MM.1S (cell line): ENCODE data around the gene OLIG1.

Experiments
- DNase-seq: peaks from one replicate; pipeline ENCODE4 v3.0.0-alpha.2; 2015
- H2AFZ ChIP-seq: fragments of 300-600 bp; sonication (generic); 2 replicates; pipeline ENCODE4 v1.6.0; 2016; ENCODE audit warnings: antibody characterized with exemption, low read length
- H3F3A ChIP-seq: fragments of 300-600 bp; sonication (generic); 2 replicates; pipeline ENCODE4 v1.6.1; 2016; ENCODE audit warnings: mild to moderate bottlenecking, antibody characterized with exemption, low read length, moderate library complexity, mixed read lengths; ENCODE audit not compliant: insufficient read depth
- H3K27ac ChIP-seq: fragments of 300-600 bp; sonication (generic); 2 replicates; pipeline ENCODE4 v1.5.1; 2016; ENCODE audit warnings: mild to moderate bottlenecking, low read length
- H3K27me3 ChIP-seq: fragments of 300-600 bp; sonication (generic); replicated peaks from 2 replicates; pipeline ENCODE4 v1.6.0; 2016; ENCODE audit warnings: low read length; ENCODE audit not compliant: insufficient read depth
- H3K36me3 ChIP-seq: fragments of 300-600 bp; sonication (generic); replicated peaks from 2 replicates; pipeline ENCODE4 v1.6.1; 2016; ENCODE audit warnings: mild to moderate bottlenecking, low read length, mixed read lengths; ENCODE audit not compliant: insufficient read depth
- H3K4me1 ChIP-seq: fragments of 300-600 bp; sonication (generic); 2 replicates; pipeline ENCODE4 v1.6.1; 2016; ENCODE audit warnings: low read length, mixed read lengths
- H3K4me2 ChIP-seq: fragments of 300-600 bp; sonication (generic); 2 replicates; pipeline ENCODE4 v1.6.0; 2016; ENCODE audit warnings: low read depth, low read length
- H3K4me3 ChIP-seq: fragments of 300-600 bp; sonication (generic); 2 replicates; pipeline ENCODE4 v1.5.1; 2016; ENCODE audit warnings: low read length, mixed read lengths
- H3K79me2 ChIP-seq: fragments of 300-600 bp; sonication (generic); 2 replicates; pipeline ENCODE4 v1.6.1; 2016; ENCODE audit warnings: mixed run types, low read length, mixed read lengths
- H3K9ac ChIP-seq: fragments of 300-600 bp; sonication (generic); 2 replicates; pipeline ENCODE4 v1.6.1; 2016; ENCODE audit warnings: low read length, mixed read lengths
- H3K9me2 ChIP-seq: fragments of 300-600 bp; sonication (generic); replicated peaks from 2 replicates; pipeline ENCODE4 v1.6.1; 2016; ENCODE audit warnings: mild to moderate bottlenecking, low read length, mixed read lengths; ENCODE audit not compliant: insufficient read depth
- H3K9me3 ChIP-seq: fragments of 300-600 bp; sonication (generic); replicated peaks from 2 replicates; pipeline ENCODE4 v1.6.1; 2016; ENCODE audit warnings: mild to moderate bottlenecking, low read length, mixed read lengths; ENCODE audit not compliant: insufficient read depth
- H4K20me1 ChIP-seq: fragments of 300-600 bp; sonication (generic); 2 replicates; pipeline ENCODE4 v1.6.1; 2016; ENCODE audit warnings: mild to moderate bottlenecking, low read length, moderate library complexity, mixed read lengths; ENCODE audit not compliant: insufficient read depth
- EZH2 ChIP-seq: fragments of 300-600 bp; sonication (generic); optimal IDR thresholded peaks from 2 replicates; pipeline ENCODE3; 2017; ENCODE audit warnings: low read depth, mild to moderate bottlenecking, antibody characterized with exemption, low read length, mixed read lengths
- EZH2phosphoT487 ChIP-seq: fragments of 300-600 bp; sonication (generic); IDR thresholded peaks from 2 replicates; pipeline ENCODE4 v1.6.1; 2018; ENCODE audit warnings: antibody characterized with exemption, low read length
- TF ChIP-seq, protein P1 (sequence below): fragments of 300-600 bp; sonication (generic); IDR thresholded peaks from 2 replicates; pipeline ENCODE4 v1.5.1; 2016; ENCODE audit warnings: antibody characterized with exemption, low read length, mixed read lengths

Gene OLIG1

DNA sequence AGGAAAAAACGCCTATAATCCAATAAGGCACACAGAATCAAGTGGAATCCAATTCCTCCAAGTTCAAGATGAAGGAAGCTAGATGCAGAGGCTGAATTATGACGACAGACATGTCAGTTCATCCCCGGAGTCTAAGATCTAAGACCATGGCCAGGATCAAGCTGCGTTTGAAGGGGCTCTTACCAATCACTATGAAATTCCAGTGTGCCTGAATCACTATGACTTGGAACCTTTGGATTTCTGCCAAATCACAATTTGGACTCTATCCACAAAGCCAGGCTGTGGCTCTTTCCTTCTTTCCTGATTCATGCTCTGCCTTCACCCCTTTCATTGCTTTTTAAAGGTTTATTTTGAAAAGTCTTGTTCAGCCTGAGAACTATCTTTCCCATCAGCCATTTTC lies 27.1 kb upstream of the OLIG1 start:
- Histone ChIP-seq H2AFZ (no peak overlapping the region), H4K20me1 (no peaks in the 10 kb centered on the region), H3K36me3 (no peaks in the 10 kb centered on the region), H3K79me2 (no peaks in the 10 kb centered on the region), H3K27me3 (no peaks in the 10 kb centered on the region), H3K27ac (no peak overlapping the region), H3K9ac (no peak overlapping the region), H3K4me1 (no peaks in the 10 kb centered on the region), H3K9me3 (no peaks in the 10 kb centered on the region), H3K9me2 (no peaks in the 10 kb centered on the region), H3K4me3 (no peak overlapping the region), H3K4me2 (no peak overlapping the region), H3F3A (no peaks in the 10 kb centered on the region)
- no peak for TF ChIP-seq EZH2phosphoT487
- TF ChIP-seq EZH2 = no peak
- TF ChIP-seq, protein P1, sequence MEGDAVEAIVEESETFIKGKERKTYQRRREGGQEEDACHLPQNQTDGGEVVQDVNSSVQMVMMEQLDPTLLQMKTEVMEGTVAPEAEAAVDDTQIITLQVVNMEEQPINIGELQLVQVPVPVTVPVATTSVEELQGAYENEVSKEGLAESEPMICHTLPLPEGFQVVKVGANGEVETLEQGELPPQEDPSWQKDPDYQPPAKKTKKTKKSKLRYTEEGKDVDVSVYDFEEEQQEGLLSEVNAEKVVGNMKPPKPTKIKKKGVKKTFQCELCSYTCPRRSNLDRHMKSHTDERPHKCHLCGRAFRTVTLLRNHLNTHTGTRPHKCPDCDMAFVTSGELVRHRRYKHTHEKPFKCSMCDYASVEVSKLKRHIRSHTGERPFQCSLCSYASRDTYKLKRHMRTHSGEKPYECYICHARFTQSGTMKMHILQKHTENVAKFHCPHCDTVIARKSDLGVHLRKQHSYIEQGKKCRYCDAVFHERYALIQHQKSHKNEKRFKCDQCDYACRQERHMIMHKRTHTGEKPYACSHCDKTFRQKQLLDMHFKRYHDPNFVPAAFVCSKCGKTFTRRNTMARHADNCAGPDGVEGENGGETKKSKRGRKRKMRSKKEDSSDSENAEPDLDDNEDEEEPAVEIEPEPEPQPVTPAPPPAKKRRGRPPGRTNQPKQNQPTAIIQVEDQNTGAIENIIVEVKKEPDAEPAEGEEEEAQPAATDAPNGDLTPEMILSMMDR = no peak
- no peak for DNase-seq

DNA sequence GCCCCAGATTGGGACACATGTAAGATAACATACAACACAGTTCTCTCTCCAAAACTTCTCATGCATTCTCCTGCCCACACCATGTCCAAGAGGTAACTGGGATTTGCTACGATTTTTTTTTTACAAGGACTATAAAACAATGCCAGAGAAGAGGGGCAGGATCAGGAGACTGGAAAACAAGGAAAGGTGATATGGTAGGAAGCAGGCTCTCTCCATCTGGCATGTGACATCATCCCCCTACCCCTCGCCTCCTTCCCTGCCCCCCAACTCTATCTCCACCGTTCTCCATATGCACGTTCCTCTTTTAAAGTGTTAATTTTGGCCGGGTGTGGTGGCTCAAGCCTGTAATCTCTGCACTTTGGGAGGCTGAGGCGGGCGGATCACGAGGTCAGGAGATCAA lies 23.5 kb upstream of the OLIG1 start:
- Histone ChIP-seq H3K9me2 (no peaks in the 10 kb centered on the region), H3K9me3 (no peaks in the 10 kb centered on the region), H3K9ac (no peak overlapping the region), H3K4me3 (no peak overlapping the region), H3K4me2 (no peak overlapping the region), H3K27ac (no peak overlapping the region), H4K20me1 (no peaks in the 10 kb centered on the region), H2AFZ (no peak overlapping the region), H3F3A (no peaks in the 10 kb centered on the region), H3K79me2 (no peaks in the 10 kb centered on the region), H3K27me3 (no peaks in the 10 kb centered on the region), H3K4me1 (peaks cover 4% of the 10 kb centered on the region; the same call in 1 of the 2 replicates), H3K36me3 (no peaks in the 10 kb centered on the region)
- no peak for DNase-seq
- no peak for TF ChIP-seq EZH2phosphoT487
- TF ChIP-seq EZH2 = no peak
- TF ChIP-seq, protein P1 = no peak

DNA sequence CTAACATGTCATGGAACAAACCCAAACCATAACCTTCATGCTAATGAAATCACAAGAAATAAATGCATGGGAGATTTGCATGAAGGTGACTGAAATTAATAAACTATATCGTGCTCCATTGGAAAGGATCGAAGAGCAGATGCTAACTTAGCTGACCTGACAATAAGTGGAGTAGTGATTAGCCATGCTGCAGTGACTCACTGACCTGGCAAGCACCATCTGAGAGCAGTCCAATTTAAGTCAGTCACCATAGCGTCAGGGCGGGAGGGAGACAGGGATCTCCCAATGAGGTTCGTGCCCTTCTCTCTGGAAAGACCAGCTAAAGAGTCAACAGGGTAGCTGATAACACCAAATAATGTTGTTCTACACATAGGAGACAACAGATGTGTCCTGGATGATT lies 22.7 kb upstream of the OLIG1 start:
- Histone ChIP-seq H3K4me3 (no peak overlapping the region), H3K9ac (no peak overlapping the region), H3K4me1 (peaks cover 4% of the 10 kb centered on the region; the same call in 1 of the 2 replicates), H3K79me2 (no peaks in the 10 kb centered on the region), H3K9me3 (no peaks in the 10 kb centered on the region), H3K27me3 (no peaks in the 10 kb centered on the region), H3K27ac (no peak overlapping the region), H3K4me2 (no peak overlapping the region), H3F3A (no peaks in the 10 kb centered on the region), H4K20me1 (no peaks in the 10 kb centered on the region), H3K9me2 (no peaks in the 10 kb centered on the region), H3K36me3 (no peaks in the 10 kb centered on the region), H2AFZ (no peak overlapping the region)
- TF ChIP-seq EZH2phosphoT487 (no peak), EZH2 (no peak)
- TF ChIP-seq, protein P1 = no peak
- no peak for DNase-seq

DNA sequence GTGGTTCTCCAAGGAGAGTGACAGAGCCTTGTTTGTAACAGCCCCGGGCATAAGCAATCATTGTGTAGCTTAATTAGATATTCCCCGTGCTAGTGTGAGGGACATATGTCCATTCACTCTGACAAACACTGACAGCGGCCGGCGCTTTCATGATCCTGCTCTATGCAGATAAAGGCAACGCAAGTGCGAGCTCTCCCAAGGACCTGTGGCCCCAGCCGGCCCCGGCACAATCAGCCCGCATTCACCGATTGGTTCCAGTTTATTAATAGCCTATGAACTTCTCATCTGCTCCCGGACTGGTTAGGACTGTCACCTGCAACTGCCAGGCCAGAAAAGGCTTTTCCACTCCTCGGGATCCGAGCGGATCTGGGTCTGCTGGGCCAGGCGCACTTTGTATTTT lies 18.0 kb upstream of the OLIG1 start:
- H3K4me2 ChIP-seq = no peak overlapping the region
- peaks cover 4% of the 10 kb centered on the region; the same call in 1 of the 2 replicates for H3K4me1 ChIP-seq
- no peak overlapping the region for H3K9ac ChIP-seq
- H2AFZ ChIP-seq = no peak overlapping the region
- H3K4me3 ChIP-seq = no peak overlapping the region
- no peaks in the 10 kb centered on the region for H3K27me3 ChIP-seq
- no peak for DNase-seq
- no peaks in the 10 kb centered on the region for H3K79me2 ChIP-seq
- no peaks in the 10 kb centered on the region for H3F3A ChIP-seq
- no peaks in the 10 kb centered on the region for H3K36me3 ChIP-seq
- H4K20me1 ChIP-seq = no peaks in the 10 kb centered on the region
- no peak overlapping the region for H3K27ac ChIP-seq
- no peak for TF ChIP-seq EZH2phosphoT487
- TF ChIP-seq EZH2 = no peak
- TF ChIP-seq, protein P1 = no peak
- no peaks in the 10 kb centered on the region for H3K9me2 ChIP-seq
- H3K9me3 ChIP-seq = no peaks in the 10 kb centered on the region
